ENCODE data around the gene SGCA. TPM values are rescaled to one million over a fixed set of nuclear protein-coding genes. Genes with fewer than 3 reads are reported as not detected.
A peak's percentile ranks its signal among the peaks of the same experiment; 100 is the strongest.

The SGCA gene
- not detected for total RNA-seq

GRCh38 chr17:50165867-50166517 lies at the start of gene SGCA:
TSS of gene SGCA (plus strand) at chr17:50166005. CDS start at chr17:50166041, 36 bp downstream.
- no peak within 1 kb of the TSS for H3K27ac Mint-ChIP-seq
- peaks cover 27% of the 10 kb centered on the region for H3K4me1 Mint-ChIP-seq
- no peaks in the 10 kb centered on the region for H3K9me3 Mint-ChIP-seq
- no peaks in the 10 kb centered on the region for H3K36me3 Mint-ChIP-seq (ENCODE audit: low read depth)
- no peak for ATAC-seq (replicated peaks)
- H3K4me3 Mint-ChIP-seq: no peak within 1 kb of the TSS
- H3K27me3 Mint-ChIP-seq: no peaks in the 10 kb centered on the region

DNA sequence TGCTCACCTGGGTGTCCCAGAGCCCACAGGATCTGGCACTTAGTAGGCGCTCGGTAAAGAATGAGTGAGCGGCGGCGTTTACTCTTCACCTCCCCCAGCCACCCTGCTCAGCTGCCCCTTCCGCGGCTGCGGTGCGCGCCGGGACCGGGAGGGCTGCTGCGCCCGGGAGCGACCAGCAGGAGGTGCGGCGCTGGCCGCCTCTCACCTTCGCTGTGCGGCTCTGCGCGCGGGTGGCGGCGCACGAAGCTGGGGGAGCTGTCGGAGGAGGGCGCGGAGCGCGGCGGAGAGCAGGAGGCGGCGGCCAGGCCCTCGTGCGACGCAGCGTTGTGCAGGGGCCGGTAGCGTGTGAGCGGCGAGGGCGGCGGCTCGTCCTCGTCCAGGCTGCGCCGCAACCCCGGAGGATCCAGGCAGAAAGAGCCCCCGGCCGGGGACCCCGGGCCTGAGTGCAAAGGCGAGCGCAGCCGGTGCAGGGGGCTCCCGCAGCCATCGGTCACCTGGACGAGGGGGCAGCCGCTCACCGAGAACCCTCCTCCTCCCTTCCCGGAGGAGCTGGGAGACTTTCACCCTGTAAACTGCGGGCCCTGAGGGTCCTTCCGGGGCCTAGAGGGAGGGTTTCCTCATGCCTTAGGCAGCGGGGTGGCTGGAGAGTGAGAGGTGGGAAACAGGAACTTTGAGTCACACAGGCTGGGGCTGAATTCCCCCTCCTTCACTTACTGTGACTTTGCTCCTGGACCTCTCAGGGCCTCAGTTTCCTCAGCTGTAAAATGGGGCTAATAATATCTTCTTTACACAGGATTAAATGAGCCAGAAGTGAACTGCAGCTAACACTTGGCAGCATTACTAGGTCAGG lies 48.4 kb upstream of the SGCA start:
- H3K9me3 Mint-ChIP-seq: no peaks in the 10 kb centered on the region
- H3K4me3 Mint-ChIP-seq: peak overlapping the region; percentile 54
- no peaks in the 10 kb centered on the region for H3K36me3 Mint-ChIP-seq (ENCODE audit: low read depth)
- peak; percentile 80 for ATAC-seq (replicated peaks)
- H3K27me3 Mint-ChIP-seq: peaks cover 27% of the 10 kb centered on the region
- no peak overlapping the region for H3K27ac Mint-ChIP-seq
- H3K4me1 Mint-ChIP-seq: peaks cover 5% of the 10 kb centered on the region

DNA sequence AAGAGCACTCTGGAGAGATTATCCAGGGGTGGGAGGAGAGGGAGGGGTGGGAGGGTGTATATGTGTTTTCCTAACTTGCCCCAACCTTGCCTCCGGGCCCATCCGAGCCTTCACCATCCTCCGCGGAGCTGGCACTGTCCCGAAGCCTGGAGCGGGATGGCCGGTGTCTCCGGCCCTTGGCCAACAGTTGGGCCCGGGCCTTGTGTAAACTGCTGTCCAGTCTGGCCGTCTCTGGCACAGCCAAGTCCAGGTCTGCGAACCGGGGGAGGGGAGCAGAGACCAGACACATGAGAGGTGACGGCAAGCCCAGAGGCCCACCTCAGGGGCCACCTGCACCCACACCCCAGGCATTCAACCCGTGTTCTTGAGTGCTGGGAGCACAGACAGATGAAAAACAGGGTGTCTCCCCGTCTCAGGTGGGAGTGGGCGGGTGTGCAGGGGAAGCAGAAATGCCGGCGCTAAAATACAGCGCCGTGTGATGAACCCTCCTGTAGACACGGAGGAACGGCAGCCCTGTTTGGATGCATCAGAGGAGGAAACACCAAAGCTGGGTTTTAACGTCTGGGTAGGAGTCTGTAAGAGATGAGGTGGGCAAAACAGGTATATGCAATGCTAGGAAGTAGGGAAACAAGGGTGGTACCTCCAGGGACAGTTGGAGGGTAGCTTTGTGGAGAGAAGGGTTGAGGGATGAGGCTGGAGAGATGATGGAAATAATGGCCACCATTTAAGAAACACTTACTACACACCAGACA lies 47.6 kb upstream of the SGCA start:
- Mint-ChIP-seq H3K27ac (no peak overlapping the region), H3K36me3 (ENCODE audit: low read depth) (no peaks in the 10 kb centered on the region), H3K9me3 (no peaks in the 10 kb centered on the region), H3K4me1 (peaks cover 5% of the 10 kb centered on the region), H3K27me3 (peaks cover 27% of the 10 kb centered on the region), H3K4me3 (no peak overlapping the region)
- no peak for ATAC-seq (replicated peaks)

- Mint-ChIP-seq H3K4me1 (peaks cover 5% of the 10 kb centered on the region), H3K27me3 (peaks cover 27% of the 10 kb centered on the region), H3K4me3 (no peak overlapping the region), H3K27ac (no peak overlapping the region), H3K9me3 (no peaks in the 10 kb centered on the region), H3K36me3 (ENCODE audit: low read depth) (no peaks in the 10 kb centered on the region)
- no peak for ATAC-seq (replicated peaks)
These were observed 47.0 kb upstream of the SGCA start for GRCh38 chr17:50118828-50119218.

- no peak for ATAC-seq (replicated peaks)
- H3K27ac Mint-ChIP-seq: no peak overlapping the region
- H3K27me3 Mint-ChIP-seq: peaks cover 20% of the 10 kb centered on the region
- no peaks in the 10 kb centered on the region for H3K9me3 Mint-ChIP-seq
- H3K36me3 Mint-ChIP-seq (ENCODE audit: low read depth): no peaks in the 10 kb centered on the region
- no peaks in the 10 kb centered on the region for H3K4me1 Mint-ChIP-seq
- H3K4me3 Mint-ChIP-seq: no peak overlapping the region
These were observed 45.1 kb upstream of the SGCA start for GRCh38 chr17:50120475-50121253.

- Mint-ChIP-seq H3K27me3 (peaks cover 12% of the 10 kb centered on the region), H3K9me3 (no peaks in the 10 kb centered on the region), H3K36me3 (ENCODE audit: low read depth) (no peaks in the 10 kb centered on the region), H3K27ac (no peak overlapping the region), H3K4me3 (no peak overlapping the region), H3K4me1 (no peaks in the 10 kb centered on the region)
- ATAC-seq (replicated peaks): no peak
These were observed 42.9 kb upstream of the SGCA start for GRCh38 chr17:50122945-50123344.

DNA sequence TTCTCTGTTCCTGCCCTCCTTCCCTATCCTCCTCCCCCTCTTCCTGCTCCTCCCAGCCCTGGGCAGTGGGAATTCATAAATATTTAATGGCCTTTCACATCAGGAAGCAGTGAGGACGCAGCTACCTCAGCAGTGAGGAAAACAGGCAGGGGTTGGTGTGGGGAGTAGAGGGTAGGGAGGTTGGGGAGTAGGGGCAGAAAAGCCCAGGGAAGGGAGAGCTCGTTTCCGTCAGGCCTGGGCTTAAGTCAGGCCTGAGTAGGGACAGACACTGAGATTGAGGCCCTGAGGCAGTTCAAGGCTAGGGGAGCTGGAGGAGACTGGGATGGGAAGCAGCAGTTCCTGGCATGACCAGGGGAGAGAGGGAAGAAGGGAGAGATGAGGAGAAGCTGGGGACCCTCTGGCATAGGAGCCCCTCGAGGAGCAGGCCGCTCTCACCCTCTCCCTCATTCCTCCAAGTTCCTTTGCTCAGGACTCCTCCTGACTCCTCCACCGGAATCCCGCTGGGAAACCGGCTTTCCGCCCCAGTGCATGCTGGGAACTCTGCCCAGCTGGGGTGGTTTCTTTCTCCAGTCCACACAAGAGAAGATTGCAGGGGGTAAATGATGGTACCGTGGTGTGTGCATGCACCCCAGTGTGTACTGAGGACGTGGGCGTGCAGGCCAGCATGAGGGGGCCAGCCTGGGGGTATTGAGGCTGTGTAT lies 42.0 kb upstream of the SGCA start:
- H3K4me1 Mint-ChIP-seq: peaks cover 5% of the 10 kb centered on the region
- peaks cover 11% of the 10 kb centered on the region for H3K27me3 Mint-ChIP-seq
- H3K36me3 Mint-ChIP-seq (ENCODE audit: low read depth): peaks cover 4% of the 10 kb centered on the region
- no peak overlapping the region for H3K4me3 Mint-ChIP-seq
- no peak for ATAC-seq (replicated peaks)
- no peaks in the 10 kb centered on the region for H3K9me3 Mint-ChIP-seq
- H3K27ac Mint-ChIP-seq: no peak overlapping the region

DNA sequence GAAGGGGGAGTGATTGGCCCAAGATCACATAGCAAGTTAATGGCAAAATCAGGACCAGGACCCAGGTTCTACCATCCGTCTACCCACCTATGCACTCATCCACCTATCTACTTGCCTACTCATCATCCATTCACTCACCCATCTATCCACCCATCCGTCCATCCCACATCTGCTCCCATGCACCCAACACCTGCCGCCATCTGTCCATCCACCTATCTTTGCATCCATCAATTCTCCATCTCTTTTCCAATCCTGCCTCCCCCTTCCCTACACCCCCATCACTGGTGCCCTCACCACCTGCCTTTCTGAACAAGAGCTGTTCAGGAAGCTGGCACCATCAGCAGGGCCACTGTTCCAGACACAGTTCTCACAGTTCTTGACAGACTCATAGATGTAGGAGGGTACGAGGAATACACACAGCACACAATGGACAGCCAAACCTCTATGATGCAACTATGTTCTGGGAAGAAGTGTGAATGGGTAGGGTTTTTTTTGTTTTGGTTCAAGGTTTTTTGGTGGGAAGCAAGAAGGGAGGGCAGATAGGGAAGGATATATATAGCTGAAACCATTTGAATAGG lies 40.3 kb upstream of the SGCA start:
- Mint-ChIP-seq H3K27me3 (peaks cover 5% of the 10 kb centered on the region), H3K4me1 (peaks cover 6% of the 10 kb centered on the region), H3K9me3 (no peaks in the 10 kb centered on the region), H3K36me3 (ENCODE audit: low read depth) (peaks cover 6% of the 10 kb centered on the region), H3K27ac (no peak overlapping the region), H3K4me3 (no peak overlapping the region)
- ATAC-seq (replicated peaks): no peak

DNA sequence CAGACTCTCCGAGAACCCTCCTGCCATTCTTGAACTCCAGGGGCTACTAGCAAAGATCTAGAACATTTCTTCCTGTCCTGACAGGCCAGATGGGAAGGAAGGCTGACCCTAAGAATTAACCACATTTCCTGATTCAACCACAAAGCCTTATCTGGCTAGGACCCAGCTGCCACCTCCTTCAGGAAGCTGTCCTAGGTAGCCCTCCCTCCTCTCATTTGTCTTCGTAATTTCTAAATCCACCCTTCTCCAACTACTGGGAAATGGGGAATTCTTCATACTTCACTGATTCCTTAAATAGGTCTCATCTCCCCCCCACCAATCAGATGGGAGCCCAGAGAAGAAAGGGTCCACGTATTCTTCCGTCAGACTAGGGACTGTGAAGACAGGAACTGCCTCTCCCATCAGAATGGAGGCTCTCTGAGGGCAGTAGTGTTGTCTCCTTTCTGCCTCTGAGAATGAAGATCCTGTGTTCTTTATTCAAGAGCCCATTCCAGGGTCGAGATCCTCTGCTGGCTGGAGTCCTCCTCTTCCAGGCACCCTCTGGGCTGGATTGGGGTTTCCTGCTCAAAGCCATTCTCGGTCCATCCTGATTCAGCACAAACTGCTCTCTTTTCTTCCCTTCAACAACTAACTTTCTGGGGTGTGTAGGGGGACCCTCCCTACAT lies 38.0 kb upstream of the SGCA start:
- peaks cover 23% of the 10 kb centered on the region for H3K4me1 Mint-ChIP-seq
- H3K27ac Mint-ChIP-seq: no peak overlapping the region
- peaks cover 6% of the 10 kb centered on the region for H3K36me3 Mint-ChIP-seq (ENCODE audit: low read depth)
- ATAC-seq (replicated peaks): no peak
- H3K4me3 Mint-ChIP-seq: no peak overlapping the region
- no peaks in the 10 kb centered on the region for H3K9me3 Mint-ChIP-seq
- peaks cover 5% of the 10 kb centered on the region for H3K27me3 Mint-ChIP-seq

GRCh38 chr17:50128441-50129352 lies 37.1 kb upstream of the SGCA start:
- Mint-ChIP-seq H3K27ac (no peak overlapping the region), H3K9me3 (no peaks in the 10 kb centered on the region), H3K4me1 (peaks cover 23% of the 10 kb centered on the region), H3K4me3 (peak overlapping the region; percentile 75), H3K27me3 (peaks cover 5% of the 10 kb centered on the region), H3K36me3 (ENCODE audit: low read depth) (peaks cover 10% of the 10 kb centered on the region)
- no peak for ATAC-seq (replicated peaks)

GRCh38 chr17:50129353-50129727 lies 36.5 kb upstream of the SGCA start:
- ATAC-seq (replicated peaks): no peak
- H3K27me3 Mint-ChIP-seq: peaks cover 5% of the 10 kb centered on the region
- H3K36me3 Mint-ChIP-seq (ENCODE audit: low read depth): peaks cover 10% of the 10 kb centered on the region
- peaks cover 23% of the 10 kb centered on the region for H3K4me1 Mint-ChIP-seq
- H3K9me3 Mint-ChIP-seq: no peaks in the 10 kb centered on the region
- no peak overlapping the region for H3K27ac Mint-ChIP-seq
- H3K4me3 Mint-ChIP-seq: peak overlapping the region; percentile 75

Measured in activated T-helper 17 cell treated with anti-CD3 and anti-CD28 coated beads, Interleukin-2, amount 50 U/mL, for 72 hours (primary cell).